ENCODE measurements around the gene LRP1B.
A peak's percentile ranks its signal among the peaks of the same experiment; 100 is the strongest.

Gene LRP1B

DNA sequence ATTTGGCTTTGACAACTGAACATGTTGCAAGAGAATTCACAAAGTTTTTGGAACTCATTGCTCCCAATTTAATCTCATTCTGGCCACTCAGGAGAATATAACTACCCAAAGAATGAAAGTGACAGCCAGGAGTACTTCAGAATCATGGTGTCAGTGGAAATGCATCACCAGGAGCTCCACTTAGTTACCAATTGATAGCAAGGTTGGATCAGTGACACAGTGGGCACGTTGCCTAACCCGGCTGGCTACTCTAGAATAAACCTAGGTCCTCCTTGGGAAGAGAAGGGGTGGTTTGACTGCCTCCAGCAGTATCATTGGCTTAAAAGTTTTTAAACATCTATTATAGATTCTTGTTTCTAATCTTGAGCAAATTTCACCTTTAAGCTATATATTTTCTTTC, 40.0 kb upstream of the LRP1B start:
- DNase-seq (ENCODE audit: extremely low read depth, low read depth) = no peak
- TF ChIP-seq, protein P1, sequence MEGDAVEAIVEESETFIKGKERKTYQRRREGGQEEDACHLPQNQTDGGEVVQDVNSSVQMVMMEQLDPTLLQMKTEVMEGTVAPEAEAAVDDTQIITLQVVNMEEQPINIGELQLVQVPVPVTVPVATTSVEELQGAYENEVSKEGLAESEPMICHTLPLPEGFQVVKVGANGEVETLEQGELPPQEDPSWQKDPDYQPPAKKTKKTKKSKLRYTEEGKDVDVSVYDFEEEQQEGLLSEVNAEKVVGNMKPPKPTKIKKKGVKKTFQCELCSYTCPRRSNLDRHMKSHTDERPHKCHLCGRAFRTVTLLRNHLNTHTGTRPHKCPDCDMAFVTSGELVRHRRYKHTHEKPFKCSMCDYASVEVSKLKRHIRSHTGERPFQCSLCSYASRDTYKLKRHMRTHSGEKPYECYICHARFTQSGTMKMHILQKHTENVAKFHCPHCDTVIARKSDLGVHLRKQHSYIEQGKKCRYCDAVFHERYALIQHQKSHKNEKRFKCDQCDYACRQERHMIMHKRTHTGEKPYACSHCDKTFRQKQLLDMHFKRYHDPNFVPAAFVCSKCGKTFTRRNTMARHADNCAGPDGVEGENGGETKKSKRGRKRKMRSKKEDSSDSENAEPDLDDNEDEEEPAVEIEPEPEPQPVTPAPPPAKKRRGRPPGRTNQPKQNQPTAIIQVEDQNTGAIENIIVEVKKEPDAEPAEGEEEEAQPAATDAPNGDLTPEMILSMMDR (IDR thresholded peaks at IDR 0.05; ENCODE audit: low read depth, low read length, missing control alignments) = no peak
- no peak overlapping the region for H3K4me3 ChIP-seq (replicated peaks; ENCODE audit: low read depth, low read length)

DNA sequence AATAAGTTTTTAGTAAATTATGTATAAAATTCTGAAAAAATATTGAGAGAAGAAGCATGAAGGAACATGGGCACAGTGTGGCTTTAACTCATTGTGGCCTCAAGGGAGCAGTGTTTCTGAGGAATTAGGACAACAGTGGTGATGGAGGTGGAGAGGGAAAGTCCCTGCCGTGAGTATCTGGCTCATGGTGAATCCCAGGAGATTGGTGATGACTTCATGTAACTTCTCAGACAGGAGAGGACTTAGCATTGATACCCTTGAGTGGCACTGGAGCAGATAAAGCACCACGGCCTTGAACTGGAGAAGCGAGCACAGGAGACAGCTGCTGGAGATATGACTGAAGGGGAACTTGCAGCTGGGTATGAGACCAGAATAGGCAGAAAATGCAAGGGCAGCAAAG, 35.0 kb upstream of the LRP1B start:
- DNase-seq (ENCODE audit: extremely low read depth, low read depth) = peak; percentile 19
- TF ChIP-seq, protein P1 (IDR thresholded peaks at IDR 0.05; ENCODE audit: low read depth, low read length, missing control alignments) = peak; percentile 45
- H3K4me3 ChIP-seq (replicated peaks; ENCODE audit: low read depth, low read length) = no peak overlapping the region

DNA sequence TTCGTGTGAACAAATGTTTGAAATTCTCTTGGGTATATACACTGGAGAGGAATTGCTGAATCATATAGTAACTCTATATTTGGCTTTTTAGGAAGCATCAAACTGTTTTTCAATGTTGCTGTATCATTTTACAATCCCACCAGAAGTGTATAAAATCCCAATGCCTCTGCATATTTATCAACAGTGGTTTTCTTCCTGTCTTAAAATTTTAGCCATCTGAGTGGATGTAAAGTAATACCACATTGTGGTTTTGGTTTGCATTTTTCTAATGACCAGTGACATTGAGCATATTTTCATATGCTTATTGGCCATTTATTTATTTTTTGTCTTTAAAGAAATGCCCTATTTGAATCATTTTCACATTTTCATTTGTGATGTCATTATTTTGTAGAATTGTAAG, 22.8 kb upstream of the LRP1B start:
- no peak for DNase-seq (ENCODE audit: extremely low read depth, low read depth)
- no peak overlapping the region for H3K4me3 ChIP-seq (replicated peaks; ENCODE audit: low read depth, low read length)
- TF ChIP-seq, protein P1 (IDR thresholded peaks at IDR 0.05; ENCODE audit: low read depth, low read length, missing control alignments) = no peak

DNA sequence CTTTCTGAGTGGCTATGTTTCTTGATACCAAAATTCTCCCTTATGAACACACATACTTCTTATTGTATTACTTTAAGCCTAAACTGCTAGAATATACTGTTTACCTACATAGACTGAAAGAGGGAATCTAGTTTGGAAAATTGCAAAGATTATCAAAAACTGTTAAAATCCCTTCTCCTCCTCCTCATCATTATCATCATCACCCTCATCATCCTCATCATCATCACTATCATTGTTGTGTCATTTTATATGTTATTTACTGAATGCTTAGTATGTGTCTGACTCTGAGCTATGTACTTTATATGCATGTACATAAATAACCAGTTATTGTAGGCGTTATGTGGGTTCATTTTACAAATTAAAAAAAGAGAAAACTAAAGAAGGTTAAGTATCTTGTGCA, 19.6 kb upstream of the LRP1B start:
- DNase-seq (ENCODE audit: extremely low read depth, low read depth) = no peak
- no peak overlapping the region for H3K4me3 ChIP-seq (replicated peaks; ENCODE audit: low read depth, low read length)
- TF ChIP-seq, protein P1 (IDR thresholded peaks at IDR 0.05; ENCODE audit: low read depth, low read length, missing control alignments) = no peak

DNA sequence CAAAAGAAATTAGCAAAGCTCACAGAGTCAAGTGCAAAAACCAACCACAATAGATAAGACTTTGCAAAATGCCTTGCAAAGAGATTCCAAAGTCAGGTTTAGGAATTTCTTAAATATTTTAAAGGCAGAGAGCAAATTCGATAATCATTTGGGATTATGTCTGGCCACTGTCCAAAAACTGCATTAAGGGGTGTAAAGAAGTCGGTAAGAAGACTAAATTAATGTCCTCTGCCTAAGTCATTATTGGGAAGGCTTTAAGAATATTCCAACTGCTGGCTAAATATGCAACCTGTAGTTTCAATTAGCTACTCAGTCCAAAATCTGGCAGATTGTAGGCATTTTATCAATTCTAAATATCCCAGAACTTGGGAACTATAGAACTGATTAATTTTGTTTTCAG, 13.7 kb upstream of the LRP1B start:
- no peak for DNase-seq (ENCODE audit: extremely low read depth, low read depth)
- no peak overlapping the region for H3K4me3 ChIP-seq (replicated peaks; ENCODE audit: low read depth, low read length)
- TF ChIP-seq, protein P1 (IDR thresholded peaks at IDR 0.05; ENCODE audit: low read depth, low read length, missing control alignments) = no peak

DNA sequence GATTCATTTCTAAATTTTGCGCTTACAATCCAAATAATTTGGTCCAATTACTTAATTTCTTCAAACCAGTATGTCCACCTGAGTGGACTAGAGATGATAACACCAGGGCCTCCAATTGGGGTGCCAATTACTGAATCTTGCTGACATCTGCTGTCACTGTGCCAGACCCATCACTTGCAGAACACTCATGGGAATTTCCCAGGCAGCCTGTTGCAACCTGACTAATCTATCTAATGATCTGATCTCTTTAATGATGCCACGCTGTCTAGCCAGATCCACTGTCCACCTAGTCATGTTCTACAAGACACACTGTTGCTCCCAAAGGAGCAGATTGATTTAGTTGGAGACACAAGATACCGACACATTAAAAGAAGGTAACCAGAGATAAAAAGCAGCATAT, 11.8 kb upstream of the LRP1B start:
- no peak for DNase-seq (ENCODE audit: extremely low read depth, low read depth)
- TF ChIP-seq, protein P1 (IDR thresholded peaks at IDR 0.05; ENCODE audit: low read depth, low read length, missing control alignments) = no peak
- H3K4me3 ChIP-seq (replicated peaks; ENCODE audit: low read depth, low read length) = no peak overlapping the region

DNA sequence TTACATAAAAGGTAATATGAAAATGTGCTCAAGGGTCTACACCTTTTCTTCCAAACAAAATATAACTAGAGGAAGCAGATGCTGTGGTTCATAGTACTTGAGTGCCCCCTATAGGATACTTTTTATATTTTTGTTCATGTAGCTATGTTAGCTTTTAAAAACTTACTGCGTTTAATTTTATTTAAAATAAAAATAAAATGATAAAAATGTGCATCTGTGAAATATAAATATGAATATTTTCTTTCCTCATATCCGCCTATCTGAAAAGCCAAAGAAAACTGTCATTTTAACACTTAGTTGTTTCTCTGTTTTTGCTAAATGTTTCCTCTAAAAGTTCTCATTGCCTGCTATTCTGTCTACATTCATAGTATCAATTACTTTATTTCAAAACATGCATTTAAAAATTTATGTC, 9.6 kb upstream of the LRP1B start:
- no peak overlapping the region for H3K4me3 ChIP-seq (replicated peaks; ENCODE audit: low read depth, low read length)
- no peak for DNase-seq (ENCODE audit: extremely low read depth, low read depth)
- TF ChIP-seq, protein P1 (IDR thresholded peaks at IDR 0.05; ENCODE audit: low read depth, low read length, missing control alignments) = peak; percentile 32
